ENCODE measurements around the gene EIF4G3.

Gene EIF4G3

GRCh38 chr1:21090463-21090862 is 86.2 kb downstream of the EIF4G3 start:
- H3K9ac ChIP-seq (ENCODE audit: low read length), result no peak overlapping the region
- no peaks in the 10 kb centered on the region for H3F3A ChIP-seq (ENCODE audit: insufficient read depth, low read length)
- no peaks in the 10 kb centered on the region for H3K27me3 ChIP-seq (replicated peaks; ENCODE audit: insufficient read depth, low read length)
- no peak overlapping the region for H3K4me2 ChIP-seq (ENCODE audit: low read depth, low read length)
- no peaks in the 10 kb centered on the region for H3K36me3 ChIP-seq (replicated peaks; ENCODE audit: insufficient read depth, low read length)
- H3K27ac ChIP-seq (ENCODE audit: low read length), result no peak overlapping the region
- no peaks in the 10 kb centered on the region for H3K9me3 ChIP-seq (replicated peaks; ENCODE audit: insufficient read depth, low read length)
- H3K79me2 ChIP-seq (ENCODE audit: low read length), result 0 out of 2 replicates have a peak, but pooled peaks cover 3% of the 10 kb centered on the region
- H4K20me1 ChIP-seq (ENCODE audit: insufficient read depth, low read length), result no peaks in the 10 kb centered on the region
- TF ChIP-seq EZH2 (optimal IDR thresholded peaks at IDR 0.05; ENCODE audit: low read depth, low read length) (no peak), CTCF (IDR thresholded peaks at IDR 0.05; ENCODE audit: low read length) (no peak), EZH2phosphoT487 (IDR thresholded peaks at IDR 0.05; ENCODE audit: low read length) (no peak)
- no peak overlapping the region for H2AFZ ChIP-seq (ENCODE audit: low read length)
- no peak overlapping the region for H3K4me3 ChIP-seq (ENCODE audit: low read length)
- H3K4me1 ChIP-seq (ENCODE audit: low read length), result peaks cover 8% of the 10 kb centered on the region; the same call in 1 of the 2 replicates
- DNase-seq, result no peak
- no peaks in the 10 kb centered on the region for H3K9me2 ChIP-seq (replicated peaks; ENCODE audit: insufficient read depth, low read length)

GRCh38 chr1:21089731-21090130 is 87.0 kb downstream of the EIF4G3 start:
- H3K79me2 ChIP-seq (ENCODE audit: low read length), result 0 out of 2 replicates have a peak, but pooled peaks cover 3% of the 10 kb centered on the region
- no peaks in the 10 kb centered on the region for H4K20me1 ChIP-seq (ENCODE audit: insufficient read depth, low read length)
- TF ChIP-seq EZH2phosphoT487 (IDR thresholded peaks at IDR 0.05; ENCODE audit: low read length), result no peak
- no peak overlapping the region for H3K27ac ChIP-seq (ENCODE audit: low read length)
- H3K27me3 ChIP-seq (replicated peaks; ENCODE audit: insufficient read depth, low read length), result no peaks in the 10 kb centered on the region
- DNase-seq, result no peak
- H3K4me1 ChIP-seq (ENCODE audit: low read length), result peaks cover 8% of the 10 kb centered on the region; the same call in 1 of the 2 replicates
- H2AFZ ChIP-seq (ENCODE audit: low read length), result no peak overlapping the region
- no peaks in the 10 kb centered on the region for H3K36me3 ChIP-seq (replicated peaks; ENCODE audit: insufficient read depth, low read length)
- H3K9me2 ChIP-seq (replicated peaks; ENCODE audit: insufficient read depth, low read length), result no peaks in the 10 kb centered on the region
- H3F3A ChIP-seq (ENCODE audit: insufficient read depth, low read length), result no peaks in the 10 kb centered on the region
- H3K9ac ChIP-seq (ENCODE audit: low read length), result no peak overlapping the region
- no peak overlapping the region for H3K4me3 ChIP-seq (ENCODE audit: low read length)
- H3K9me3 ChIP-seq (replicated peaks; ENCODE audit: insufficient read depth, low read length), result no peaks in the 10 kb centered on the region
- H3K4me2 ChIP-seq (ENCODE audit: low read depth, low read length), result no peak overlapping the region

- H3K4me2 ChIP-seq (ENCODE audit: low read depth, low read length), result no peak overlapping the region
- H3K27ac ChIP-seq (ENCODE audit: low read length), result no peak overlapping the region
- 0 out of 2 replicates have a peak, but pooled peaks cover 3% of the 10 kb centered on the region for H3K79me2 ChIP-seq (ENCODE audit: low read length)
These were observed 87.4 kb downstream of the EIF4G3 start for GRCh38 chr1:21089299-21089698.

More at GRCh38 chr1:21089299-21089698, 87.4 kb downstream of the EIF4G3 start:
- H4K20me1 ChIP-seq (ENCODE audit: insufficient read depth, low read length), result no peaks in the 10 kb centered on the region
- H3K9me3 ChIP-seq (replicated peaks; ENCODE audit: insufficient read depth, low read length), result no peaks in the 10 kb centered on the region
- no peak overlapping the region for H2AFZ ChIP-seq (ENCODE audit: low read length)
- no peaks in the 10 kb centered on the region for H3F3A ChIP-seq (ENCODE audit: insufficient read depth, low read length)
- peaks cover 8% of the 10 kb centered on the region; the same call in 1 of the 2 replicates for H3K4me1 ChIP-seq (ENCODE audit: low read length)
- TF ChIP-seq EZH2 (optimal IDR thresholded peaks at IDR 0.05; ENCODE audit: low read depth, low read length) (no peak), EZH2phosphoT487 (IDR thresholded peaks at IDR 0.05; ENCODE audit: low read length) (no peak), CTCF (IDR thresholded peaks at IDR 0.05; ENCODE audit: low read length) (no peak)
- no peaks in the 10 kb centered on the region for H3K36me3 ChIP-seq (replicated peaks; ENCODE audit: insufficient read depth, low read length)
- H3K4me3 ChIP-seq (ENCODE audit: low read length), result no peak overlapping the region
- no peaks in the 10 kb centered on the region for H3K9me2 ChIP-seq (replicated peaks; ENCODE audit: insufficient read depth, low read length)
- no peaks in the 10 kb centered on the region for H3K27me3 ChIP-seq (replicated peaks; ENCODE audit: insufficient read depth, low read length)
- H3K9ac ChIP-seq (ENCODE audit: low read length), result no peak overlapping the region
- DNase-seq, result no peak
